H1 (cell line): ENCODE measurements around the gene CACNA2D3. TPM values are rescaled to one million over a fixed set of nuclear protein-coding genes. Genes with fewer than 3 reads are reported as not detected.

Experiments
- CTCF ChIA-PET: fragments of 300-600 bp; sonication (Branson Sonifier 250); formaldehyde crosslinking; loops from one replicate; lab custom pipeline; 2021; ENCODE audit not compliant: partially characterized antibody; lab: Charles Lee
- POLR2A ChIA-PET: fragments of 300-600 bp; sonication (Branson Sonifier 250); formaldehyde crosslinking; loops from one replicate; lab custom pipeline; 2021; ENCODE audit warnings: inconsistent platforms; ENCODE audit not compliant: partially characterized antibody; lab: Charles Lee
- DNase-seq, 2 experiments: peaks; one replicate each; pipeline versions ENCODE4 v3.0.0 to v3.0.0-alpha.2; 2010 to 2022; ENCODE audit warnings: low spot score in 2 of 2, low read depth in 1 of 2, mixed read lengths in 1 of 2
- FAIRE-seq: peaks from 2 replicates; lab custom pipeline; 2011; peaks lifted over from hg19 to GRCh38; lab: Jason Lieb, UNC
- H2AFZ ChIP-seq: 2 replicates; pipeline ENCODE4 v1.8.1; 2012; ENCODE audit warnings: low read length, inconsistent platforms
- H2AK5ac ChIP-seq: 2 replicates; pipeline ENCODE4 v1.6.1; 2013; ENCODE audit warnings: low read depth, low read length
- H2BK120ac ChIP-seq: replicated peaks from 2 replicates; pipeline ENCODE3; 2013; ENCODE audit warnings: low read depth, low read length, inconsistent platforms
- H2BK12ac ChIP-seq: 2 replicates; pipeline ENCODE4 v1.6.1; 2013; ENCODE audit warnings: low read depth, low read length
- H2BK15ac ChIP-seq: 2 replicates; pipeline ENCODE4 v1.6.1; 2013; ENCODE audit warnings: low read length
- H2BK20ac ChIP-seq: 2 replicates; pipeline ENCODE4 v1.6.1; 2013; ENCODE audit warnings: low read length
- H2BK5ac ChIP-seq: 2 replicates; pipeline ENCODE4 v1.6.1; 2013; ENCODE audit warnings: low read depth, low read length
- H3K14ac ChIP-seq: 2 replicates; pipeline ENCODE4 v1.6.1; 2013; ENCODE audit warnings: inconsistent platforms; ENCODE audit not compliant: insufficient read length
- H3K18ac ChIP-seq: 2 replicates; pipeline ENCODE4 v1.6.1; 2013; ENCODE audit warnings: low read length; ENCODE audit errors: extremely low read depth
- H3K23ac ChIP-seq: 2 replicates; pipeline ENCODE4 v1.6.1; 2013; ENCODE audit warnings: inconsistent platforms; ENCODE audit not compliant: insufficient read length
- H3K23me2 ChIP-seq: 2 replicates; pipeline ENCODE4 v1.6.1; 2013; ENCODE audit warnings: low read depth, low read length
- H3K27ac ChIP-seq: 2 replicates; pipeline ENCODE4 v1.6.1; 2011; ENCODE audit warnings: low read depth, low read length, inconsistent platforms
- H3K27me3 ChIP-seq, 4 experiments: replicated peaks in 1 of 4; 1 replicate in 1 of 4; 2 replicates in 3 of 4; pipeline versions ENCODE4 v1.6.1 to v1.8.1; 2011 to 2013; ENCODE audit warnings: low read length in 3 of 4, mild to moderate bottlenecking in 3 of 4, inconsistent platforms in 2 of 4, mixed read lengths in 2 of 4, moderate library complexity in 1 of 4; ENCODE audit not compliant: control insufficient read depth in 3 of 4, insufficient read depth in 3 of 4; ENCODE audit errors: extremely low read depth in 1 of 4
- H3K36me3 ChIP-seq, 4 experiments: 2 replicates each; pipeline versions ENCODE4 v1.6.1 to v1.8.1; 2011 to 2013; ENCODE audit warnings: mild to moderate bottlenecking in 4 of 4, low read length in 3 of 4, moderate library complexity in 2 of 4, control low read depth in 1 of 4, inconsistent platforms in 1 of 4; ENCODE audit not compliant: insufficient read depth in 4 of 4, control insufficient read depth in 2 of 4
- H3K4ac ChIP-seq: replicated peaks from 2 replicates; pipeline ENCODE3; 2013; ENCODE audit warnings: low read length, low read depth, mixed read lengths, inconsistent platforms; ENCODE audit not compliant: insufficient read length
- H3K4me1 ChIP-seq, 4 experiments: replicated peaks in 1 of 4; 1 replicate in 1 of 4; 2 replicates in 3 of 4; pipeline versions ENCODE4 v1.6.1 to v1.8.1; 2011 to 2013; ENCODE audit warnings: low read length in 3 of 4, inconsistent platforms in 2 of 4, mixed read lengths in 1 of 4; ENCODE audit not compliant: insufficient read depth in 4 of 4, control insufficient read depth in 3 of 4
- H3K4me2 ChIP-seq, 2 experiments: 2 replicates each; pipeline versions ENCODE4 v1.6.1 to v1.8.1; 2011 to 2013; ENCODE audit warnings: low read depth in 2 of 2, low read length in 2 of 2, control low read depth in 1 of 2, inconsistent platforms in 1 of 2, mild to moderate bottlenecking in 1 of 2; ENCODE audit not compliant: insufficient read depth in 1 of 2
- H3K4me3 ChIP-seq, 4 experiments: fragments of 200-600, 300-600 bp in 1 of 4; sonication (generic), shearing (Covaris generic), sonication (Bioruptor Twin) in 1 of 4; 2 replicates each; pipeline versions ENCODE4 v1.5.1 to v1.8.1; 2011 to 2016; ENCODE audit warnings: low read length in 4 of 4, low read depth in 3 of 4, control low read depth in 2 of 4, inconsistent platforms in 2 of 4, mild to moderate bottlenecking in 2 of 4, mixed read lengths in 1 of 4, moderate library complexity in 1 of 4; ENCODE audit not compliant: insufficient read depth in 2 of 4; ENCODE audit errors: extremely low read depth in 1 of 4
- H3K56ac ChIP-seq: replicated peaks from 2 replicates; pipeline ENCODE3; 2013; ENCODE audit warnings: low read depth, mild to moderate bottlenecking, mixed read lengths, low read length, inconsistent platforms; ENCODE audit not compliant: insufficient read length
- H3K79me1 ChIP-seq: 2 replicates; pipeline ENCODE4 v1.6.1; 2013; ENCODE audit warnings: low read depth, low read length, control low read depth
- H3K79me2 ChIP-seq, 2 experiments: 2 replicates each; pipeline versions ENCODE4 v1.6.1 to v1.8.1; 2012 to 2013; ENCODE audit warnings: low read length in 2 of 2, mild to moderate bottlenecking in 2 of 2, inconsistent platforms in 1 of 2; ENCODE audit not compliant: insufficient read depth in 2 of 2, control insufficient read depth in 1 of 2
- H3K9ac ChIP-seq, 4 experiments: replicated peaks in 1 of 4; 1 replicate in 1 of 4; 2 replicates in 3 of 4; pipeline versions ENCODE4 v1.6.1 to v1.8.1; 2011 to 2013; ENCODE audit warnings: low read depth in 3 of 4, low read length in 3 of 4, control low read depth in 2 of 4, mild to moderate bottlenecking in 2 of 4, moderate library complexity in 2 of 4, inconsistent platforms in 1 of 4; ENCODE audit errors: extremely low read depth in 1 of 4
- H3K9me3 ChIP-seq, 2 experiments: 2 replicates each; pipeline versions ENCODE4 v1.6.1 to v1.8.1; 2012 to 2013; ENCODE audit warnings: mild to moderate bottlenecking in 2 of 2, moderate library complexity in 2 of 2, control low read depth in 1 of 2, inconsistent platforms in 1 of 2, low read depth in 1 of 2, low read length in 1 of 2, mixed read lengths in 1 of 2; ENCODE audit not compliant: insufficient read depth in 2 of 2
- H4K20me1 ChIP-seq, 2 experiments: replicated peaks in 1 of 2; 2 replicates each; pipeline versions ENCODE3 to v1.8.1; 2011 to 2013; ENCODE audit warnings: inconsistent platforms in 2 of 2, low read length in 2 of 2, mild to moderate bottlenecking in 1 of 2; ENCODE audit not compliant: insufficient read depth in 2 of 2, control insufficient read depth in 1 of 2
- H4K5ac ChIP-seq: 2 replicates; pipeline ENCODE4 v1.6.1; 2013; ENCODE audit warnings: low read length, low read depth, mixed read lengths, inconsistent platforms; ENCODE audit not compliant: insufficient read length
- H4K8ac ChIP-seq: 2 replicates; pipeline ENCODE4 v1.8.0; 2013; ENCODE audit warnings: mild to moderate bottlenecking, moderate library complexity, low read length, inconsistent platforms; ENCODE audit not compliant: insufficient read depth; ENCODE audit errors: extremely low read depth
- H4K91ac ChIP-seq: replicated peaks from 2 replicates; pipeline ENCODE3; 2013; ENCODE audit warnings: low read length, mixed read lengths, inconsistent platforms; ENCODE audit not compliant: insufficient read length
- CHD1 ChIP-seq: IDR thresholded peaks from 2 replicates; pipeline ENCODE4 v1.6.1; 2012; ENCODE audit warnings: low read depth, low read length, improper control_type of control experiment
- CTBP2 ChIP-seq: IDR thresholded peaks from 2 replicates; pipeline ENCODE4 v1.7.0; 2011; ENCODE audit warnings: borderline replicate concordance, mild to moderate bottlenecking, moderate library complexity, mixed read lengths, low read length; ENCODE audit not compliant: insufficient read depth, insufficient read length
- E2F6 ChIP-seq: IDR thresholded peaks from 2 replicates; pipeline ENCODE4 v1.6.1; 2012; ENCODE audit warnings: inconsistent platforms
- MAX ChIP-seq: IDR thresholded peaks from 2 replicates; pipeline ENCODE4 v1.6.1; 2012; ENCODE audit warnings: inconsistent platforms
- POU5F1 ChIP-seq: IDR thresholded peaks from 2 replicates; pipeline ENCODE4 v1.6.1; 2011; ENCODE audit warnings: low read depth, mild to moderate bottlenecking, low read length, moderate library complexity
- RNF2 ChIP-seq: fragments of 200-900, 300-1000 bp; sonication (generic); IDR thresholded peaks from 2 replicates; pipeline ENCODE4 v1.7.1; 2016; ENCODE audit warnings: borderline replicate concordance, low read depth, mild to moderate bottlenecking, antibody characterized with exemption, low read length; ENCODE audit not compliant: poor library complexity, severe bottlenecking; ENCODE audit errors: missing control alignments
- SAP30 ChIP-seq: fragments of 300-600 bp; sonication (generic); IDR thresholded peaks from 2 replicates; pipeline ENCODE4 v1.7.1; 2012; ENCODE audit warnings: low read length, moderate library complexity, mild to moderate bottlenecking, inconsistent platforms; ENCODE audit not compliant: insufficient read depth, insufficient replicate concordance
- SIX5 ChIP-seq: IDR thresholded peaks from 2 replicates; pipeline ENCODE4 v1.6.1; 2011; ENCODE audit warnings: mild to moderate bottlenecking, low read depth, low read length
- TAF1 ChIP-seq: IDR thresholded peaks from 2 replicates; pipeline ENCODE4 v1.6.1; 2011; ENCODE audit warnings: mild to moderate bottlenecking, low read depth, low read length
- TAF7 ChIP-seq: optimal IDR thresholded peaks from 2 replicates; pipeline ENCODE3; 2011; ENCODE audit warnings: low read depth, mild to moderate bottlenecking, inconsistent platforms, low read length, moderate library complexity, borderline replicate concordance
- TBP ChIP-seq: IDR thresholded peaks from 2 replicates; pipeline ENCODE4 v1.6.1; 2011; ENCODE audit warnings: low read depth, low read length, improper control_type of control experiment
- WGBS, 2 experiments: shearing (Covaris generic) in 1 of 2; methylation state at CpG; one replicate each; pipeline versions ENCODE4 v1.1.6 to v1.1.7; 2013 to 2015; ENCODE audit warnings: low lambda C conversion rate in 2 of 2, mixed read lengths in 2 of 2, inconsistent platforms in 1 of 2, low coverage in 1 of 2, missing lambda C conversion rate in 1 of 2; ENCODE audit not compliant: insufficient replicate concordance in 2 of 2, insufficient coverage in 1 of 2, insufficient read length in 1 of 2; ENCODE audit errors: extremely low coverage in 1 of 2, missing lambda C conversion rate in 1 of 2; 5-methylcytosine and 5-hydroxymethylcytosine counted together
- polyA plus RNA-seq, 7 experiments: library from polyadenylated mRNA; depleted of rRNA in 3 of 7; stranded (reverse) in 5 of 7; unstranded in 2 of 7; fragments of >200 nt in 5 of 7; fragments of 200-250 nt in 2 of 7; gene quantifications; 1 replicate in 5 of 7; 2 replicates in 1 of 7; 4 replicates in 1 of 7; pipeline versions ENCODE4 v1.2.1 to v1.2.3, GENCODE V29; 2011 to 2013; ENCODE audit warnings: missing spikeins in 2 of 7, mixed read lengths in 2 of 7
- total RNA-seq: library from RNA; stranded (reverse); fragmentation: NEBNext Ultra II Directional; extraction: Animal tissue kit (Norgen Biotek cat#: 25700); gene quantifications from 2 replicates; pipeline ENCODE4 v1.2.1, GENCODE V29; 2021

Gene CACNA2D3
- total and polyA plus RNA-seq, 2 of the 8 experiments (the other 6 are each of a cell fraction or from before 2014, with no cell fraction given): 1.5 to 1.8 TPM

- Histone ChIP-seq H3K56ac (no peak overlapping the region), H3K9ac (no peak overlapping the region), H3K4me1 (peaks cover 0 to 4% (median under 1%) of the 10 kb centered on the region in 4 experiments; a peak in 2 of 7 replicates), H4K20me1 (no peaks in the 10 kb centered on the region), H4K8ac (no peak overlapping the region), H3K79me1 (no peaks in the 10 kb centered on the region), H3K18ac (no peak overlapping the region), H2BK120ac (no peak overlapping the region), H3K27me3 (no peaks in the 10 kb centered on the region), H3K4me2 (no peak overlapping the region), H2AFZ (no peak overlapping the region), H2BK15ac (no peak overlapping the region), H3K23me2 (no peaks in the 10 kb centered on the region; the same call in 1 of the 2 replicates), H2BK5ac (no peak overlapping the region), H3K79me2 (no peaks in the 10 kb centered on the region), H3K27ac (no peak overlapping the region), H3K9me3 (no peaks in the 10 kb centered on the region), H3K4ac (no peak overlapping the region), H2AK5ac (no peak overlapping the region), H3K36me3 (0 out of 8 replicates have a peak, but pooled peaks cover 0 to 4% (median 1%) of the 10 kb centered on the region in 4 experiments), H3K14ac (no peak overlapping the region), H4K91ac (no peak overlapping the region), H3K4me3 (no peak overlapping the region), H4K5ac (no peak overlapping the region), H3K23ac (no peak overlapping the region), H2BK12ac (no peak overlapping the region), H2BK20ac (no peak overlapping the region)
- DNase-seq (no peak), FAIRE-seq (no peak)
- POLR2A ChIA-PET: no interaction called here
- 83% methylated on average over 2 of the region's 2 CpGs; no CpG with 5 or more reads in 1 of the 2 experiments for WGBS, 2 experiments
- CTCF ChIA-PET: interaction anchor here (0.6 kb wide), 1 partner anchor 67 kb away, joined by 3 read pairs; no protein-coding TSS in a partner anchor
- TF ChIP-seq TAF1 (no peak), SIX5 (no peak), POU5F1 (no peak), MAX (no peak), TAF7 (no peak), RNF2 (no peak), E2F6 (no peak), CTBP2 (no peak), TBP (no peak), SAP30 (no peak), CHD1 (no peak)
These were observed 769.8 kb downstream of the CACNA2D3 start for GRCh38 chr3:54892168-54892567.
